GM12875 (cell line): ENCODE results near the gene AK5.

ENCODE experiments used
- H3K4me3 ChIP-seq: one replicate; pipeline ENCODE4 v1.5.1; 2011; ENCODE audit warnings: low read depth, low read length, control low read depth
- TF ChIP-seq, protein P1 (sequence below): IDR thresholded peaks from 2 replicates; pipeline ENCODE4 v1.5.1; 2011; ENCODE audit warnings: low read depth, mild to moderate bottlenecking, control low read depth, inconsistent platforms, low read length, moderate library complexity, borderline replicate concordance; ENCODE audit not compliant: insufficient read depth

AK5 gene

DNA sequence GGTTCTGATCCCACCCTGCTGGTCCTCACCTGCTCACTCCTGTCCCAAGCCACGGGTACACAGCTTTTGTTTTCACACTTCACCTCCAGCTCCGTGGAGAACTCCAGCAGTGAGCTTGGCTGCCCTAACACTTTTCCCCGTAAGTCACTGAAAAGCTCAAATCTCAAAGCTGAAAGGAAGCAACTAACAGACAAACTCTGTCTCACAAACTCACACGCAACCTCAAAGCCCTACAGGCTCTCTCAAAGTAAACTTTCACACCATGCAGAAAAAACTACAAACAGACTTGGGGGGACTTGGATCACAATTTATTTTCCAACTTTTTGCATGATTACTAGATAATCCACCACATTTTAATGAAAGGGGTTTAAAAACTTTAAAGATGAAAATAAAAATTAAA lies 88.3 kb downstream of the AK5 start:
- TF ChIP-seq, protein P1, sequence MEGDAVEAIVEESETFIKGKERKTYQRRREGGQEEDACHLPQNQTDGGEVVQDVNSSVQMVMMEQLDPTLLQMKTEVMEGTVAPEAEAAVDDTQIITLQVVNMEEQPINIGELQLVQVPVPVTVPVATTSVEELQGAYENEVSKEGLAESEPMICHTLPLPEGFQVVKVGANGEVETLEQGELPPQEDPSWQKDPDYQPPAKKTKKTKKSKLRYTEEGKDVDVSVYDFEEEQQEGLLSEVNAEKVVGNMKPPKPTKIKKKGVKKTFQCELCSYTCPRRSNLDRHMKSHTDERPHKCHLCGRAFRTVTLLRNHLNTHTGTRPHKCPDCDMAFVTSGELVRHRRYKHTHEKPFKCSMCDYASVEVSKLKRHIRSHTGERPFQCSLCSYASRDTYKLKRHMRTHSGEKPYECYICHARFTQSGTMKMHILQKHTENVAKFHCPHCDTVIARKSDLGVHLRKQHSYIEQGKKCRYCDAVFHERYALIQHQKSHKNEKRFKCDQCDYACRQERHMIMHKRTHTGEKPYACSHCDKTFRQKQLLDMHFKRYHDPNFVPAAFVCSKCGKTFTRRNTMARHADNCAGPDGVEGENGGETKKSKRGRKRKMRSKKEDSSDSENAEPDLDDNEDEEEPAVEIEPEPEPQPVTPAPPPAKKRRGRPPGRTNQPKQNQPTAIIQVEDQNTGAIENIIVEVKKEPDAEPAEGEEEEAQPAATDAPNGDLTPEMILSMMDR, result no peak
- H3K4me3 ChIP-seq, result no peak overlapping the region

DNA sequence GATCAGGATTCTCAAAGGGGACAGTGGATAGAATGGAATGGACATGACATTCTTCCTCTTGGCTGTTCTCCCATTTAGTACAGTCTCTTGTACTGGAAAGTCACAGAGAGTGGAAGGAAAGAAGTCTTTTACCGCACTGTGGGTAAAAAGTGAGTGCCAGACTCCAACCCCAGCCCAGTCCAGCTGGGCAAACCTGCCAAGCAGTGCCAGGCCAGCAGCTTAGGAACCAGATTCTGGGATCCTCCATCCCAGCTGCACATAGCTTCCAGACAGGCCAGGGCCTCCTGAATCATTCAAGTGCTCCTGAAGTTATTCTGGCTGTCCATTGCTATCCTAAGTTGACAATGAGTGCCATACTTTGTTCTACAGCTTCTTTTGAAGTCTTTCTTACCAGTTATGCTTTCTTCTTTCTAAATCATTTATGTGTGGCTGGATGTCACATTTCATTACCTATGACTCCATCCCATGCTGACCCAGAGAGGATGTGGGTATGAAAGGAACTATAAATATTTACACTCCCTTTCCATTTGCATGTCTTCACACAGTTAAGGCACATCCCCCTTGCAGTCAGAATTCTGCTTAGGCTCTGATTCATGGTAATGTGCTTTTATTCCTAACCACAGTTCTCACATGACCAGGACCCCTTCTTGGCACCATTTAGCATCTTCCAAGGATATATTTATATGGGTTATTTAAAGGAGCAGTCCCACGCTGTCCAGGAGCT lies 88.9 kb downstream of the AK5 start:
- TF ChIP-seq, protein P1, result no peak
- H3K4me3 ChIP-seq, result no peak overlapping the region

- TF ChIP-seq, protein P1, result no peak
- H3K4me3 ChIP-seq, result no peak overlapping the region
Observed at GRCh38 chr1:77371396-77371795, 89.6 kb downstream of the AK5 start.

DNA sequence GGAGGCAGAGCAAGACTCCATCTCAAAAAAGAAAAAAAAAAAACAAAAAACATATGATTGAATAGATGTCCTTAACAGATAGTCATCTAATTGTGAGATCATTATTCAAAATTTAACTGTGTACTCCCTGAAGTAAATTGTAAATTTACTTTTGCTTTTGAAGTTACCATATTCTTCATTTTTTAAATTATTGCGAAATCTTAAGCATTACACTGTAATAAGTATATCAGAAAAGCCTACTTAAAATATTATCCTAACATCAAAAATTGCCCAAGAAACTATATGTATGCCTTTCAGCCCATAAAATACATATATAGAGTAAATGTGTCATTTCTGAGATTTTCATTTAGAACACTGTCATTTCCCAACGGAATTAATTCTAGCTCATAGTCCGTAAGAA lies 91.9 kb downstream of the AK5 start:
- no peak overlapping the region for H3K4me3 ChIP-seq
- TF ChIP-seq, protein P1, result no peak

- TF ChIP-seq, protein P1, result no peak
- no peak overlapping the region for H3K4me3 ChIP-seq
Observed at GRCh38 chr1:77375541-77375940, 93.7 kb downstream of the AK5 start.

DNA sequence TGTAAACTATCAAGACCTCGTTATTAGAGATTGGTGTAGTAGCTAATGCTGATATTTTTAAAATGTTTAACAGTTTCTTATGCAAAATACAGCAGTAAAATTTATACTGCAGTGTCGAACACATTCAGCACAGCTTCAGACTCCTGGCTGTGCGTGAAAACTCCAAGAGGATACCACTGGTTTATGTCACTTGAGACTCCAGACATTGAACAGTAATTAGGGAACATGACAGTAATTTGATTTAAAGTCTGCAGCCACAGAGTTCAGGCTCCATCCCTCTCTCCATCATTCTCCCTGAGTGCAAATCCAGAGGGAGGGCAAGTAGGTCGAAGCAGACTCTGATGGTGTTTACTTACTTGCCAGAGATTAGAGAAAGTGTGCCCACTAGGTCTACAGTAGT lies 94.2 kb downstream of the AK5 start:
- TF ChIP-seq, protein P1, result no peak
- H3K4me3 ChIP-seq, result no peak overlapping the region

DNA sequence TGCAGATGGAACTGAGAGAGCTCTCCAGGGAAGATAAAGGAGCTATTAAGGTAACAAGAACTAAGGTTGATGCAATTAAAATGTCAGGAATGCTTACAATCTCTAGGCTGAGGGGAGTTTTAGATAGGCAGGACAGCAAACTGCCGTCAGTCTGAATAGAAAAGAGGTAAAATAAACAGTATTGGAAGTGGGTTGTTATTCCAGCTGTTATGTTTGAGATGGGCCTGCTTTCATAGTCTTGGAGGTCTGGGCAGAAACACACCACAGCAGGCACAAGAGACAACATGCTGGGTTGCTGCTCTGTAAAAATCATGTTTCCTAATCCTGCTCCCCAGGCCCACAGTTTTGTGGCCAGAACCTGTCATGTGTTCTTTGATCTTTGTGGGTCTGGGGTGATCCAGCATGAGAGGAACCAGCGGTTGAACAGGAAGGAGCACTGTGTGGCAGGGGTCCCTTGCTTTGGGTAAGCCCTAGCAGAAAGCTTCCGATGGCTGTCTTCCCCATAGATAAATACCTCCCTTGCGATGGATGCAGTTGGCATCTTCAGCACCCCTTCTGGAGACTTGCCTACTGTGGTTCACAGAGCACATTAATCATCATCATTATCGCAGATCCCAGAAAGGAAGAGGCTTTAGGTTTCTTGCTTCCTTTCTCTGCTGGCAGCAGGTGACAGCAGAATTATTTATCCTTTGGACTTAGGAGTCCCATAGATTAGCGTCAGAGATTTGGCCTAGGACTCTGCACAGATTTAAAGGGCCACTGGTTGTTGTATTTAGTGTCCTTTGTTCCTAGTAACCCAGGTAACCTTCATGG lies 97.1 kb downstream of the AK5 start:
- H3K4me3 ChIP-seq, result no peak overlapping the region
- TF ChIP-seq, protein P1, result no peak
